Left ventricle myocardium superior (tissue), 1 donor: ENCODE data around the gene DIP2C. TPM values are rescaled to one million over a fixed set of nuclear protein-coding genes. Genes with fewer than 3 reads are reported as not detected.
"Not testable (repeated sequence)": the region's sequence is repeated elsewhere in the genome, so short reads cannot be mapped to it uniquely, and the experiment has no call there.

ENCODE experiments used
- ATAC-seq: fragments of 200-7000 bp; cut with Tn5 transposase; one replicate; pipeline ENCODE4 v1.9.1; 2020; ENCODE audit warnings: mild to moderate bottlenecking, moderate library complexity
- DNase-seq: peaks from one replicate; pipeline ENCODE4 v3.0.0-alpha.2; 2020
- intact Hi-C: fragments of 100-400 bp; cut with micrococcal nuclease; formaldehyde crosslinking; loops from one replicate; pipeline ENCODE4 v1.11.0; 2022
- total RNA-seq: library from RNA; stranded (reverse); fragmentation: NEBNext Ultra II Directional; extraction: Animal tissue kit (Norgen Biotek cat#: 25700); gene quantifications from one replicate; pipeline ENCODE4 v1.2.1, GENCODE V29; 2021
- donor health status: DM: no; HTN: yes; CAD: no; lungs with severe emphysema.

The DIP2C gene
- total RNA-seq, 1 donor from 2014 or later, result 32.6 TPM

- DNase-seq, ATAC-seq, intact Hi-C loops: not testable (repeated sequence)
Measured at GRCh38 chr10:264160-265073, 425.1 kb downstream of the DIP2C start.

- ATAC-seq (no peak), DNase-seq (no peak)
- intact Hi-C loops, result no loop called here
Measured at GRCh38 chr10:260819-261429, 428.5 kb downstream of the DIP2C start.

GRCh38 chr10:251982-252582 is 437.4 kb downstream of the DIP2C start:
- intact Hi-C loops, result no loop called here
- no peak for ATAC-seq

GRCh38 chr10:248307-248706 is 441.2 kb downstream of the DIP2C start:
- no peak for ATAC-seq
- intact Hi-C loops, result no loop called here
- no peak for DNase-seq

More at GRCh38 chr10:251982-252582, 437.4 kb downstream of the DIP2C start:
- no peak for DNase-seq

GRCh38 chr10:247480-247879 is 442.0 kb downstream of the DIP2C start:
- DNase-seq (no peak), ATAC-seq (no peak)
- intact Hi-C loops, result no loop called here

GRCh38 chr10:246431-246830 is 443.0 kb downstream of the DIP2C start:
- no peak for ATAC-seq
- DNase-seq, result no peak
- intact Hi-C loops, result no loop called here

- ATAC-seq (no peak), DNase-seq (no peak)
- intact Hi-C loops, result no loop called here
Measured at GRCh38 chr10:244227-244626, 445.2 kb downstream of the DIP2C start.

GRCh38 chr10:241966-242643 is 447.4 kb downstream of the DIP2C start:
- no peak for DNase-seq
- intact Hi-C loops, result no loop called here
- ATAC-seq, result no peak

- DNase-seq (peak; percentile 41), ATAC-seq (peak; percentile 38)
- intact Hi-C loops, result no loop called here
Measured at GRCh38 chr10:241451-241850, 448.0 kb downstream of the DIP2C start.

GRCh38 chr10:239109-239508 is 450.4 kb downstream of the DIP2C start:
- DNase-seq (no peak), ATAC-seq (no peak)
- intact Hi-C loops, result no loop called here

- ATAC-seq, result no peak
- intact Hi-C loops, result no loop called here
- DNase-seq, result no peak
Measured at GRCh38 chr10:235915-236314, 453.6 kb downstream of the DIP2C start.

- no peak for ATAC-seq
Measured at GRCh38 chr10:234708-235406, 454.6 kb downstream of the DIP2C start.

GRCh38 chr10:232878-233277 is 456.6 kb downstream of the DIP2C start:
- intact Hi-C loops, result no loop called here
- ATAC-seq (no peak), DNase-seq (no peak)

More at GRCh38 chr10:234708-235406, 454.6 kb downstream of the DIP2C start:
- intact Hi-C loops, result no loop called here
- DNase-seq, result no peak

- no peak for DNase-seq
- intact Hi-C loops, result no loop called here
- no peak for ATAC-seq
Measured at GRCh38 chr10:232061-232460, 457.4 kb downstream of the DIP2C start.

GRCh38 chr10:230758-231157 is 458.7 kb downstream of the DIP2C start:
- ATAC-seq (no peak), DNase-seq (no peak)
- intact Hi-C loops, result no loop called here

- ATAC-seq (no peak), DNase-seq (no peak)
- intact Hi-C loops, result no loop called here
Measured at GRCh38 chr10:228366-228765, 461.1 kb downstream of the DIP2C start.

GRCh38 chr10:227014-227413 is 462.5 kb downstream of the DIP2C start:
- ATAC-seq, result no peak
- intact Hi-C loops, result no loop called here

GRCh38 chr10:226018-226417 is 463.4 kb downstream of the DIP2C start:
- ATAC-seq, result no peak
- no peak for DNase-seq
- intact Hi-C loops, result no loop called here

More at GRCh38 chr10:227014-227413, 462.5 kb downstream of the DIP2C start:
- DNase-seq, result no peak

GRCh38 chr10:224571-224970 is 464.9 kb downstream of the DIP2C start:
- DNase-seq (no peak), ATAC-seq (no peak)
- intact Hi-C loops, result no loop called here
